Stimulated activated naive CD8-positive, alpha-beta T cell treated with anti-CD3 and anti-CD28 coated beads, Interleukin-15, amount 100 ng/mL, for 72 hours (primary cell): ENCODE data around the gene CFAP53.
A peak's percentile ranks its signal among the peaks of the same experiment; 100 is the strongest.

Source experiments
- ATAC-seq: fragments of 150-1000 bp; cut with Tn5 transposase; 2 replicates; pipeline ENCODE4 v1.10.0; 2021; ENCODE audit warnings: mild to moderate bottlenecking, moderate library complexity
- DNase-seq, 2 donors: peaks; one replicate each; pipeline ENCODE4 v3.0.0; 2021 to 2022
- H3K27ac Mint-ChIP-seq, 2 donors: one replicate each; pipeline ENCODE4 v1.8.0; 2022; ENCODE audit warnings: mild to moderate bottlenecking in 2 of 2, mixed read lengths in 2 of 2, moderate library complexity in 2 of 2
- H3K27me3 Mint-ChIP-seq: one replicate; pipeline ENCODE4 v1.8.0; 2022; ENCODE audit warnings: mixed read lengths
- H3K4me1 Mint-ChIP-seq: one replicate; pipeline ENCODE4 v1.8.0; 2022; ENCODE audit warnings: mild to moderate bottlenecking, mixed read lengths
- H3K4me3 Mint-ChIP-seq, 2 donors: one replicate each; pipeline ENCODE4 v1.8.0; 2022; ENCODE audit warnings: mild to moderate bottlenecking in 2 of 2, mixed read lengths in 2 of 2, moderate library complexity in 1 of 2
- H3K9me3 Mint-ChIP-seq, 2 donors: one replicate each; pipeline ENCODE4 v1.8.0; 2022; ENCODE audit warnings: mixed read lengths in 2 of 2

CFAP53 gene

GRCh38 chr18:50281972-50282520, 15.8 kb upstream of the CFAP53 start:
- Mint-ChIP-seq H3K27ac (peak overlapping the region; percentile 94 to 98), H3K27me3 (no peaks in the 10 kb centered on the region), H3K9me3 (no peaks in the 10 kb centered on the region), H3K4me3 (peak overlapping the region; percentile 94 to 99), H3K4me1 (peaks cover 65% of the 10 kb centered on the region)
- no peak for ATAC-seq
- DNase-seq, result no peak

- Mint-ChIP-seq H3K4me3 (peak within 1 kb of the TSS; percentile 94 to 99), H3K27me3 (no peaks in the 10 kb centered on the region), H3K27ac (peak within 1 kb of the TSS; percentile 94 to 98), H3K4me1 (peaks cover 59% of the 10 kb centered on the region), H3K9me3 (no peaks in the 10 kb centered on the region)
- DNase-seq (peak; percentile 96 to 97), ATAC-seq (peak; percentile 94)
These were observed 15.1 kb upstream of the CFAP53 start, which contains the start of gene MBD1 for GRCh38 chr18:50281295-50281971. MBD1 (minus strand) TSS chr18:50281523; CDS start chr18:50279992, 1,531 bp downstream.

- Mint-ChIP-seq H3K9me3 (no peaks in the 10 kb centered on the region), H3K27ac (peak overlapping the region; percentile 94 to 98), H3K27me3 (no peaks in the 10 kb centered on the region), H3K4me3 (peak overlapping the region; percentile 94 to 99), H3K4me1 (peaks cover 52% of the 10 kb centered on the region)
- no peak for DNase-seq
- ATAC-seq, result no peak
These were observed 14.5 kb upstream of the CFAP53 start for GRCh38 chr18:50280707-50281294.

- ATAC-seq, result no peak
- no peak for DNase-seq
- peak overlapping the region in 1 of 2 donors; percentile 71 for H3K27ac Mint-ChIP-seq
These were observed 13.5 kb upstream of the CFAP53 start for GRCh38 chr18:50279752-50280151.

GRCh38 chr18:50277942-50278341, 11.6 kb upstream of the CFAP53 start:
- no peak overlapping the region for H3K27ac Mint-ChIP-seq
- H3K4me1 Mint-ChIP-seq, result peaks cover 39% of the 10 kb centered on the region
- DNase-seq (no peak), ATAC-seq (no peak)
- H3K4me3 Mint-ChIP-seq, result no peak overlapping the region
- H3K9me3 Mint-ChIP-seq, result no peaks in the 10 kb centered on the region
- no peaks in the 10 kb centered on the region for H3K27me3 Mint-ChIP-seq

More at GRCh38 chr18:50279752-50280151, 13.5 kb upstream of the CFAP53 start:
- no peaks in the 10 kb centered on the region for H3K27me3 Mint-ChIP-seq
- peak overlapping the region; percentile 94 to 99 for H3K4me3 Mint-ChIP-seq
- peaks cover 47% of the 10 kb centered on the region for H3K4me1 Mint-ChIP-seq
- no peaks in the 10 kb centered on the region for H3K9me3 Mint-ChIP-seq

GRCh38 chr18:50276452-50276851, 10.2 kb upstream of the CFAP53 start:
- ATAC-seq, result no peak
- Mint-ChIP-seq H3K4me1 (peaks cover 26% of the 10 kb centered on the region), H3K4me3 (no peak overlapping the region), H3K27me3 (no peaks in the 10 kb centered on the region), H3K9me3 (no peaks in the 10 kb centered on the region), H3K27ac (peak overlapping the region in 1 of 2 donors; percentile 23)
- DNase-seq, result no peak

GRCh38 chr18:50275503-50276036, 9.3 kb upstream of the CFAP53 start:
- Mint-ChIP-seq H3K27ac (peak overlapping the region in 1 of 2 donors; percentile 76), H3K4me1 (peaks cover 19% of the 10 kb centered on the region), H3K4me3 (no peak overlapping the region), H3K9me3 (no peaks in the 10 kb centered on the region), H3K27me3 (no peaks in the 10 kb centered on the region)
- DNase-seq (no peak), ATAC-seq (no peak)

- Mint-ChIP-seq H3K4me1 (peaks cover 13% of the 10 kb centered on the region), H3K4me3 (no peak overlapping the region), H3K27ac (peak overlapping the region in 1 of 2 donors; percentile 14), H3K27me3 (no peaks in the 10 kb centered on the region), H3K9me3 (no peaks in the 10 kb centered on the region)
- ATAC-seq (no peak), DNase-seq (no peak)
These were observed 8.6 kb upstream of the CFAP53 start for GRCh38 chr18:50274941-50275340.

- H3K4me1 Mint-ChIP-seq, result peaks cover 4% of the 10 kb centered on the region
- no peak overlapping the region for H3K4me3 Mint-ChIP-seq
- H3K27ac Mint-ChIP-seq, result peak overlapping the region in 1 of 2 donors; percentile 34
- DNase-seq (no peak), ATAC-seq (no peak)
- no peaks in the 10 kb centered on the region for H3K9me3 Mint-ChIP-seq
- no peaks in the 10 kb centered on the region for H3K27me3 Mint-ChIP-seq
These were observed 7.7 kb upstream of the CFAP53 start for GRCh38 chr18:50274044-50274442.

- DNase-seq (no peak), ATAC-seq (no peak)
- H3K27me3 Mint-ChIP-seq, result no peaks in the 10 kb centered on the region
- H3K27ac Mint-ChIP-seq, result peak overlapping the region in 1 of 2 donors; percentile 34
- H3K9me3 Mint-ChIP-seq, result no peaks in the 10 kb centered on the region
- H3K4me1 Mint-ChIP-seq, result peaks cover 4% of the 10 kb centered on the region
- H3K4me3 Mint-ChIP-seq, result no peak overlapping the region
These were observed 7.1 kb upstream of the CFAP53 start for GRCh38 chr18:50273203-50274043.

GRCh38 chr18:50272568-50272967, 6.3 kb upstream of the CFAP53 start:
- H3K27me3 Mint-ChIP-seq, result no peaks in the 10 kb centered on the region
- no peak overlapping the region for H3K27ac Mint-ChIP-seq
- H3K4me1 Mint-ChIP-seq, result peaks cover 13% of the 10 kb centered on the region
- ATAC-seq, result no peak
- no peak for DNase-seq
- no peak overlapping the region for H3K4me3 Mint-ChIP-seq
- H3K9me3 Mint-ChIP-seq, result no peaks in the 10 kb centered on the region

GRCh38 chr18:50268022-50268747, 1.9 kb upstream of the CFAP53 start:
- peak; percentile 86 for ATAC-seq
- peak; percentile 84 to 86 for DNase-seq
- Mint-ChIP-seq H3K4me1 (peaks cover 33% of the 10 kb centered on the region), H3K27me3 (no peaks in the 10 kb centered on the region), H3K4me3 (peak overlapping the region; percentile 64 to 84), H3K9me3 (no peaks in the 10 kb centered on the region), H3K27ac (peak overlapping the region in 1 of 2 donors; percentile 64)

GRCh38 chr18:50262977-50263376, 3.3 kb downstream of the CFAP53 start:
- peaks cover 24% of the 10 kb centered on the region for H3K4me1 Mint-ChIP-seq
- ATAC-seq, result no peak

GRCh38 chr18:50250935-50251334, 15.4 kb downstream of the CFAP53 start:
- Mint-ChIP-seq H3K27me3 (no peaks in the 10 kb centered on the region), H3K9me3 (no peaks in the 10 kb centered on the region), H3K4me1 (no peaks in the 10 kb centered on the region), H3K27ac (no peak overlapping the region), H3K4me3 (no peak overlapping the region)
- no peak for ATAC-seq
- DNase-seq, result no peak

More at GRCh38 chr18:50262977-50263376, 3.3 kb downstream of the CFAP53 start:
- Mint-ChIP-seq H3K27me3 (no peaks in the 10 kb centered on the region), H3K9me3 (no peaks in the 10 kb centered on the region), H3K27ac (no peak overlapping the region), H3K4me3 (no peak overlapping the region)
- DNase-seq, result no peak

- no peak overlapping the region for H3K4me3 Mint-ChIP-seq
- no peaks in the 10 kb centered on the region for H3K9me3 Mint-ChIP-seq
- DNase-seq, result no peak
- H3K27ac Mint-ChIP-seq, result no peak overlapping the region
- ATAC-seq, result no peak
- H3K27me3 Mint-ChIP-seq, result no peaks in the 10 kb centered on the region
- no peaks in the 10 kb centered on the region for H3K4me1 Mint-ChIP-seq
These were observed 16.7 kb downstream of the CFAP53 start for GRCh38 chr18:50249576-50249975.
